H4 (cell line): ENCODE data around the gene KRTAP21-1. TPM values are rescaled to one million over a fixed set of nuclear protein-coding genes. Genes with fewer than 3 reads are reported as not detected.

Source experiments
- total RNA-seq: library from RNA; depleted of rRNA; stranded (reverse); fragments of >200 nt; shearing (Covaris generic); gene quantifications from 2 replicates; pipeline ENCODE4 v1.2.3, GENCODE V29; 2014; rRNA removed

KRTAP21-1 gene
- total RNA-seq, 1 experiment from 2014 or later: not detected

Other genes with a start within 250 kb of the KRTAP21-1 start
- not detected in 2 replicates for gene KRTAP19-6, start 213.6 kb downstream of the KRTAP21-1 start, total RNA-seq
- not detected in 2 replicates for gene KRTAP19-7, start 194.1 kb downstream of the KRTAP21-1 start, total RNA-seq
- gene KRTAP22-2, start 165.0 kb downstream of the KRTAP21-1 start, total RNA-seq: not detected in 2 replicates
- not detected in 2 replicates for gene KRTAP6-3, start 163.0 kb downstream of the KRTAP21-1 start, total RNA-seq
- not detected in 2 replicates for gene KRTAP6-2, start 156.5 kb downstream of the KRTAP21-1 start, total RNA-seq
- not detected in 2 replicates for gene KRTAP22-1, start 154.3 kb downstream of the KRTAP21-1 start, total RNA-seq
- not detected in 2 replicates for gene KRTAP6-1, start 141.5 kb downstream of the KRTAP21-1 start, total RNA-seq
- not detected in 2 replicates for gene KRTAP20-1, start 139.0 kb downstream of the KRTAP21-1 start, total RNA-seq
- not detected in 2 replicates for gene KRTAP20-4, start 134.8 kb downstream of the KRTAP21-1 start, total RNA-seq
- not detected in 2 replicates for gene KRTAP20-2, start 120.2 kb downstream of the KRTAP21-1 start, total RNA-seq
- not detected in 2 replicates for gene KRTAP20-3, start 112.6 kb downstream of the KRTAP21-1 start, total RNA-seq
- not detected in 2 replicates for gene KRTAP21-3, start 36.7 kb downstream of the KRTAP21-1 start, total RNA-seq
- not detected in 2 replicates for gene KRTAP21-2, start 8.2 kb downstream of the KRTAP21-1 start, total RNA-seq
- not detected in 2 replicates for gene KRTAP8-1, start 57.8 kb upstream of the KRTAP21-1 start, total RNA-seq
- not detected in 2 replicates for gene KRTAP7-1, start 74.3 kb upstream of the KRTAP21-1 start, total RNA-seq
- not detected in 2 replicates for gene KRTAP11-1, start 126.2 kb upstream of the KRTAP21-1 start, total RNA-seq